Right forelimb (tissue), 1 donor: Measurements from ENCODE around the gene ASAH2B.

Source experiments
- DNase-seq: peaks from one replicate; pipeline ENCODE4 v3.0.0-alpha.2; 2018

The ASAH2B gene

GRCh38 chr10:50799595-50799994 lies 59.9 kb downstream of the ASAH2B start:
- DNase-seq = no peak

GRCh38 chr10:50805981-50806622 lies 66.4 kb downstream of the ASAH2B start:
- no peak for DNase-seq

GRCh38 chr10:50807851-50808776 lies 68.4 kb downstream of the ASAH2B start:
- DNase-seq = no peak
